ENCODE measurements around the gene GMDS. TPM values are rescaled to one million over a fixed set of nuclear protein-coding genes. Genes with fewer than 3 reads are reported as not detected.

The GMDS gene
- total RNA-seq, 1 experiment from 2014 or later = 35.0 TPM

DNA sequence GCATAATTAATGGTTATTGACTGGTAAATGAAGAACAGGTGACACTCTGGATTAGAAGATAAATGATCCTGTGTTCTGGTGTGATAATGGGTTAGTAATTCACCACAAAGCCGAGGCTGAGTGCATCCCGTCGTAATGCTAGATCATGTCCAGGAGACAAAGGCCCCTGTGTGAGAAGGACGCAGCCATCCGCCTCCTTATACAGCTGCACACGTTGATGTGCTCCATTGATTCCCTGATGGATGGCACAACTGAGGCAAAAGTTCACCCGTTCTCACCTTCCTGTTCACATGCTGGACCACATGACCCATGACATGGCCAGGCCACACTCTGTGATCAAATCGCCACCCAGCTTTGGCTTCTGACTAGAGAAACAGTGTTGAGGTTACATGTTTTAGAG lies 499.6 kb downstream of the GMDS start:
- ChIA-PET CTCF (no interaction called here), POLR2A (no interaction called here)
- Mint-ChIP-seq H3K9me3 (no peaks in the 10 kb centered on the region), H3K27ac (peak overlapping the region; percentile 57), H3K4me1 (peaks cover 14% of the 10 kb centered on the region), H3K27me3 (ENCODE audit: low read depth) (no peaks in the 10 kb centered on the region), H3K4me3 (no peak overlapping the region), H3K36me3 (no peaks in the 10 kb centered on the region)
- ATAC-seq = no peak
- TF ChIP-seq SP1 (CRISPR knock-in tag; conservative IDR thresholded peaks at IDR 0.05) (no peak), SMAD4 (CRISPR knock-in tag; IDR thresholded peaks at IDR 0.05) (no peak), ZNF138 (CRISPR knock-in tag; conservative IDR thresholded peaks at IDR 0.05) (no peak), IRF2 (CRISPR knock-in tag; IDR thresholded peaks at IDR 0.05; ENCODE audit: borderline replicate concordance, low read depth) (no peak), CREB1 (CRISPR knock-in tag; IDR thresholded peaks at IDR 0.05) (no peak), GABPB1 (CRISPR knock-in tag; IDR thresholded peaks at IDR 0.05) (no peak), ARID4B (CRISPR knock-in tag; IDR thresholded peaks at IDR 0.05; ENCODE audit: borderline replicate concordance) (no peak), USF2 (CRISPR knock-in tag; IDR thresholded peaks at IDR 0.05) (no peak), FOXP1 (CRISPR knock-in tag; IDR thresholded peaks at IDR 0.05; ENCODE audit: borderline replicate concordance) (no peak), ELF4 (CRISPR knock-in tag; IDR thresholded peaks at IDR 0.05; ENCODE audit: low read depth) (no peak), AR (CRISPR knock-in tag; IDR thresholded peaks at IDR 0.05) (no peak), ZBTB21 (CRISPR knock-in tag; IDR thresholded peaks at IDR 0.05; ENCODE audit: borderline replicate concordance) (no peak), ZNF263 (CRISPR knock-in tag; IDR thresholded peaks at IDR 0.05; ENCODE audit: low read depth) (no peak), ZNF396 (CRISPR knock-in tag; IDR thresholded peaks at IDR 0.05; ENCODE audit: borderline replicate concordance) (no peak), MLX (CRISPR knock-in tag; IDR thresholded peaks at IDR 0.05) (no peak), CTCF (IDR thresholded peaks at IDR 0.05) (no peak)
- TF ChIP-seq, protein P1, sequence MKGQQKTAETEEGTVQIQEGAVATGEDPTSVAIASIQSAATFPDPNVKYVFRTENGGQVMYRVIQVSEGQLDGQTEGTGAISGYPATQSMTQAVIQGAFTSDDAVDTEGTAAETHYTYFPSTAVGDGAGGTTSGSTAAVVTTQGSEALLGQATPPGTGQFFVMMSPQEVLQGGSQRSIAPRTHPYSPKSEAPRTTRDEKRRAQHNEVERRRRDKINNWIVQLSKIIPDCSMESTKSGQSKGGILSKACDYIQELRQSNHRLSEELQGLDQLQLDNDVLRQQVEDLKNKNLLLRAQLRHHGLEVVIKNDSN (CRISPR knock-in tag; IDR thresholded peaks at IDR 0.05) = no peak
- TF ChIP-seq, protein P2, sequence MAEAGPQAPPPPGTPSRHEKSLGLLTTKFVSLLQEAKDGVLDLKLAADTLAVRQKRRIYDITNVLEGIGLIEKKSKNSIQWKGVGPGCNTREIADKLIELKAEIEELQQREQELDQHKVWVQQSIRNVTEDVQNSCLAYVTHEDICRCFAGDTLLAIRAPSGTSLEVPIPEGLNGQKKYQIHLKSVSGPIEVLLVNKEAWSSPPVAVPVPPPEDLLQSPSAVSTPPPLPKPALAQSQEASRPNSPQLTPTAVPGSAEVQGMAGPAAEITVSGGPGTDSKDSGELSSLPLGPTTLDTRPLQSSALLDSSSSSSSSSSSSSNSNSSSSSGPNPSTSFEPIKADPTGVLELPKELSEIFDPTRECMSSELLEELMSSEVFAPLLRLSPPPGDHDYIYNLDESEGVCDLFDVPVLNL (CRISPR knock-in tag; IDR thresholded peaks at IDR 0.05; ENCODE audit: borderline replicate concordance, low read depth) = no peak
- TF ChIP-seq, protein P3, sequence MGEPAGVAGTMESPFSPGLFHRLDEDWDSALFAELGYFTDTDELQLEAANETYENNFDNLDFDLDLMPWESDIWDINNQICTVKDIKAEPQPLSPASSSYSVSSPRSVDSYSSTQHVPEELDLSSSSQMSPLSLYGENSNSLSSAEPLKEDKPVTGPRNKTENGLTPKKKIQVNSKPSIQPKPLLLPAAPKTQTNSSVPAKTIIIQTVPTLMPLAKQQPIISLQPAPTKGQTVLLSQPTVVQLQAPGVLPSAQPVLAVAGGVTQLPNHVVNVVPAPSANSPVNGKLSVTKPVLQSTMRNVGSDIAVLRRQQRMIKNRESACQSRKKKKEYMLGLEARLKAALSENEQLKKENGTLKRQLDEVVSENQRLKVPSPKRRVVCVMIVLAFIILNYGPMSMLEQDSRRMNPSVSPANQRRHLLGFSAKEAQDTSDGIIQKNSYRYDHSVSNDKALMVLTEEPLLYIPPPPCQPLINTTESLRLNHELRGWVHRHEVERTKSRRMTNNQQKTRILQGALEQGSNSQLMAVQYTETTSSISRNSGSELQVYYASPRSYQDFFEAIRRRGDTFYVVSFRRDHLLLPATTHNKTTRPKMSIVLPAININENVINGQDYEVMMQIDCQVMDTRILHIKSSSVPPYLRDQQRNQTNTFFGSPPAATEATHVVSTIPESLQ (CRISPR knock-in tag; IDR thresholded peaks at IDR 0.05) = no peak
- no peak for DNase-seq (ENCODE audit: low spot score)

All from WTC11 (cell line).